ENCODE results near the gene CDH4.

DNA sequence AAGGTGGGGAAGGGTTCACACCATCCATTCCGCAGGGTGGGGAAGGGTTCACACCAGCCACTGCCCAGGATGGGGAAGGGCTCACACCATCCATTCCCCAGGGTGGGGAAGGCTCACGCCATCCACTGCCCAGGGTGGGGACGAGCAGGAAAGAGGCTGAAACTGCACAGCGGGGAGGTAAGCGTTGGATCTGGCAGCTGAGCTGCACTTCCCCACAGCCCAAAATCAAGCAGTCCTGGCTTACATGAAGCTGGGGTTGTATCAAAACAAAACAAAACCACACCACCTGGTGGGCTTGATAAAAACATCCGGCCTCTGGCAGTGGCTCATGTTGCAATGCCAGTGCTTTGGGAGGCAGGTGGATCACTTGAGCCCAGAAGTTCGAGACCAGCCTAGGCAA, 545.1 kb downstream of the CDH4 start:
- TF ChIP-seq, protein P1, sequence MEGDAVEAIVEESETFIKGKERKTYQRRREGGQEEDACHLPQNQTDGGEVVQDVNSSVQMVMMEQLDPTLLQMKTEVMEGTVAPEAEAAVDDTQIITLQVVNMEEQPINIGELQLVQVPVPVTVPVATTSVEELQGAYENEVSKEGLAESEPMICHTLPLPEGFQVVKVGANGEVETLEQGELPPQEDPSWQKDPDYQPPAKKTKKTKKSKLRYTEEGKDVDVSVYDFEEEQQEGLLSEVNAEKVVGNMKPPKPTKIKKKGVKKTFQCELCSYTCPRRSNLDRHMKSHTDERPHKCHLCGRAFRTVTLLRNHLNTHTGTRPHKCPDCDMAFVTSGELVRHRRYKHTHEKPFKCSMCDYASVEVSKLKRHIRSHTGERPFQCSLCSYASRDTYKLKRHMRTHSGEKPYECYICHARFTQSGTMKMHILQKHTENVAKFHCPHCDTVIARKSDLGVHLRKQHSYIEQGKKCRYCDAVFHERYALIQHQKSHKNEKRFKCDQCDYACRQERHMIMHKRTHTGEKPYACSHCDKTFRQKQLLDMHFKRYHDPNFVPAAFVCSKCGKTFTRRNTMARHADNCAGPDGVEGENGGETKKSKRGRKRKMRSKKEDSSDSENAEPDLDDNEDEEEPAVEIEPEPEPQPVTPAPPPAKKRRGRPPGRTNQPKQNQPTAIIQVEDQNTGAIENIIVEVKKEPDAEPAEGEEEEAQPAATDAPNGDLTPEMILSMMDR (IDR thresholded peaks at IDR 0.05): no peak
- TF ChIP-seq POLR2A (IDR thresholded peaks at IDR 0.05) (no peak), POLR2AphosphoS5 (IDR thresholded peaks at IDR 0.05) (no peak)

Measured in sigmoid colon (tissue), 4 donors.